GM04504 (cell line): ENCODE data around the gene TRPM2.

Experiments
- DNase-seq: peaks from one replicate; pipeline ENCODE4 v3.0.0-alpha.2; 2012; ENCODE audit warnings: low read depth

Gene TRPM2

DNA sequence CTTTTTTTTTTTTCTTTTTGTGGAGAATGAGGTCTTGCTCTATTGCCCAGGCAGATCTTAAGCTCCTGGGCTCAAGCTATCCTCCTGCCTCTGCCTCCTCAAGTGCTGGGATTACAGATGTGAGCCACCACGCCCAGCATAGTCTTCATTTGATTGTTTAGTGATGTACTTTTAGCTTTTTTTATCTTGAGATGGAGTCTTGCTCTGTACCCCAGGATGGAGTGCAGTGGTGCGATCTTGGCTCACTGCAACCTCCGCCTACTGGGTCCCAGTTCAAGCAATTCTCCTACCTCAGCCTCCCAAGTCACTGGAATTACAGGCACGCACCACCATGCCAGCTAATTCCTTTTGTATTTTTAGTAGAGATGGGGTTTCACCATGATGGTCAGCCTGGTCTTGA, 77.9 kb downstream of the TRPM2 start:
- no peak for DNase-seq

DNA sequence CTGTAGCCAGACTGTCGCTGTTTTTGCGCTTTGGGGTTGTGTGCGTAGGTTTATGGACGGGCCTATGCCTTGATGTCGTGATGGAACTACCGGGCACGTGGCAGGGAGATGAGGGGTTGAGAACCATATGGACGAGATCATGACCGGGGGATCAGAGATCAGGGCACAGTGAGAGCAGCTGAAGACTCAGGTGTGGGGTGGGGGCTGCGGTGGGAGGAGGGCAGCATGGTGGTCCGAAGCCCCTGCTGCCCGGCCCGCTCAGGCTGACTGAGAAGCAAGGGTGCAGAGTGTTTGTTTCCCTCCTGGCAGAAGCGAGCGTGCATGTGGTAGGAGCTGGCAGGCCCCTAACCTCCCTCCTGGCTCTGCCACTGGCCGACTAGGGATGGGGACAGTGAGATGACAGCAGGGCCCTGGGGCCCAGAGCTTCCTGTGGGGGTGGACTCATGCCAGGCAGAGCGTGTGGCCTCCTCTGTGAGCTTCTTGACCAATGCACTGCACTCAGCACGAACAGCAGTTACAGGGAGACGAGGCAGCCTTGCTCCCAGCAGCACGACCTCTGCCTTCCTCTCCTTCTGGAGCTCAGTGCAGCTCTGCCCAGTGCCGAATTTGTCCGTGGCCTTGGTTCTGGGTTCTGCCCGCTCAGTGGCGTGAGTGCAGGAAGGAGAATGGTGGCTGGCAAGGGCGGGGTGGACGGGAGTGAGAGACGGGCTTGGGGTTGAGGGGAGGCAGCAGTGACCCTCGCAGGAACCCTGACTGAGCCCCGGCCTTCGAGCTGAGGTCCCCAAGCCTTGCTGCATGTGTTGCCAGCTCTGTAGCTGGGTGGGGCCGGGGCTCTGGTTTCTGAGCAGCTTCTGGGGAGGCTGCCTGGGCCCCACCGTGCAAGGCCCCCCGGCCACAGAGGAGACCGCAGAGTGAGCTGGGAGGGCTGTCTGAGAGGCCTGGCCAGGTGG, 79.7 kb downstream of the TRPM2 start:
- DNase-seq, result no peak

DNA sequence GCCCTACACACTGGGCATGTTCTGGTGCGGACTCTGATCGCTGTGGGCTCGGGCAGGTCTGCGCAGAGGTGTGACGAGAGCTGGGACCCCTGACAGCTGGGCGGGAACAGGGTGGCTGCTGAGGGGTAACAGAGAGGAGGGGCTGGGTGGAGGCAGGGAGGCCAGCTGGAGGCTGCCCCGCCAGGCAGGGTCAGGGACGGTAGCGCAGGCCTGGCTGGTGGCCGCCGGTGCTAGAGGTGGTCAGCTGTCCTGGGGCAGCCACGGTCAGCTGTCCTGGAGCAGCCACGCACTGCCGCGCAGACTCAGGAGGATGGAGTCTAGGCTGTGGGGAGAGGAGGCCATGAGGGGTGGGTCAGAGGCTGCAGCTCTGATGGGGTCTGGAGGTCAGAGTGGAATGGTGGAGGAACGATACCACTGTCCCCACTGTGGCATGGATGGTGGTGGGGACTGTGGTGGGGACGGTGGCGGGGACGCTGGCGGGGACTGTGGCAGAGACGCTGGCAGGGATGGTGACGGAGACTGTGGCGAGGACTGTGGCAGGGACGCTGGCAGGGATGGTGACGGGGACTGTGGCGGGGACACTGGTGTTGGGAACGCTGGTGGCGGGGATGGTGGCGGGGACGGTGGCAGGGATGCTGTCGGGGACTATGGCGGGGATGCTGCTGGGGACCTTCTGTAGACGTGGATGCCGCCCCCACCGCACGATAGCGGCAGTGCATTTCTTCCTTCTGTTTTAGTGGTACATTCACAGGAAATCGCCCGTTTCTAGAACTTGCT, 80.6 kb downstream of the TRPM2 start:
- DNase-seq, result no peak

- DNase-seq, result no peak
Observed at GRCh38 chr21:44434568-44434925, 81.1 kb downstream of the TRPM2 start.

- DNase-seq, result no peak
Observed at GRCh38 chr21:44434936-44435635, 81.7 kb downstream of the TRPM2 start.

DNA sequence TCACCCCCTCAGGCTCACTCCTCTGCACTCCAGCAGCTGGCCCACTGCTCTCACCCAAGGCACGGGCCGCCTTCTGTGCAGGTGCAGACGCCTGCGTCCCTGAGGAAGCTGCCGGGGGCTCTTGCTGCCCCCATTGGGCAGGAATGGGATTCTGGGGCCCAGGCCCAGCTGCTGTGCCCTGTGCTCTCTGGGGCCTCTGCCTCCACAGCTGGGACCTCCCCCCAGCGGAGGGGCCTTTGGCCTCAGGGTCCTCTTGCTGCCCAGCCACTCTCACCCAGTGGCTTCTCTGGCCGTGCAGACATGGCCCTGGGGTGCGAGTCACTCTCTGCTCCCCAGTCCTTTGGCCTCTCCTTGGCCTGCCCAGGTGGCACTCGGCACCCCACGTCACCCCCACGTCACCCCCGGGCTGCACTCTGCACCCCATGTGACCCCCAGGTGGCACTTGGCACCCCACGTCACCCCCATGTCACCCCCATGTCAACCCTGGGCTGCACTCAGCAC, 82.7 kb downstream of the TRPM2 start:
- DNase-seq, result no peak

DNA sequence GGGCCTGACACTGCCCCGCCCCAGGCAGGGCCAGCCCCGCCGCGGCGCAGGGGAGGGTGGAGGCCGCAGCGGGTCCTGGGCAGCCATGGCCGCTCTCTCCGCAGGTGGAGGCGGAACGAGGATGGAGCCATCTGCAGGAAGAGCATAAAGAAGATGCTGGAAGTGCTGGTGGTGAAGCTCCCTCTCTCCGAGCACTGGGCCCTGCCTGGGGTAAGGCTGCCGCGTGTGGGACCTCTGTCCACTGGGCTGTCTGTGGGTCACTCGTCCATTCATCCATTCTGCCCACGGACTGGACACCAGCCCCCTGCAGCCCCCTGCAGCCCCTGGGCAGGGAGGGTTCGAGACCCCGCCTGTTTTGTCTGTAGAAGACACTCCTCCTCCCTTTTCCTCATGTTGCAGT, 83.5 kb downstream of the TRPM2 start:
- no peak for DNase-seq

DNA sequence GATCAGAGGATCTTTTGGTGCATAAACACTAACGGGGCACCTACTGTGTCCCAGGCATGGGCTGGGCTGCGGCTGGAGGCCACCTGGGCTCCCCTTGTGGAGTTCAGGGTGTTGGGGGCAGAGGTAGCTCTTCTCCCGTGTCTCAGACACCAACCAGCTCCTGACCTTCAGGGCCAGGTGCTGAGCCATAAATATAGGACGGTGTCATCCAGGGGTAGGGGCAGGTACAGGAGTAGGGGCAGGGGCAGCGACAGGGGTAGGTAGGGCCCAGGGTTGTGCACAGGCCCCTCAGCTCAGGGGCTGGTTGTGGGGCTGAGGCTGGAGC, 83.9 kb downstream of the TRPM2 start:
- DNase-seq, result no peak

GRCh38 chr21:44437696-44438431, 84.4 kb downstream of the TRPM2 start:
- no peak for DNase-seq

DNA sequence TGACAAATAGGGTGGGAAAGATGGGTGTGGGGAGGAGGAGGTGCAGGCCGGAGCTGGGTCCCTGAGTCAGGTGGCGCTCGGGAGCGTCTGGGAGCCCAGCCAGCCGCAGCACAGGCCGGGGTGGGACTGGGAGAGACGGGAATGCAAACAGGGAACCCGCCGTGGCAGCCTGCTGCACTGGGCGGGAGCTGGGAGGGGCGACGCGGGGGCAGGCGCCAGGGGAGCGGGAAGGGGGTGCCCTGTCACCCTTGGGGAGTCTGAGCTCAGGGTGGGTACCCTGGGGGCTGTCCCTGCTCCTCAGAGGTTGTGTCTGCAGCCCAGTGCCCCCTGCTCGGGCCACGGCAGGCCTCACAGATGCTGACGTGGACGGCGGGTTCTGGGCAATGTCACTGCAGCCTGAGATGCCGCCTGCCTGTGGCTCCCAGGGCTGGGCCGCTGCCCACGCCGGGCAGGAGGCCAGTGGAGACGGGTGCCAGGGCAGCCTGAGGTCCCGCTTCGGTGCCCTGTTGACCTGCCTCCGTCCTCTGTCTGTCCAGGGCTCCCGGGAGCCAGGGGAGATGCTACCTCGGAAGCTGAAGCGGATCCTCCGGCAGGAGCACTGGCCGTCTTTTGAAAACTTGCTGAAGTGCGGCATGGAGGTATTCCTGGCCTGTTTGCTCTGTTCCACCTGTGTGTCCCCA, 85.2 kb downstream of the TRPM2 start:
- no peak for DNase-seq

DNA sequence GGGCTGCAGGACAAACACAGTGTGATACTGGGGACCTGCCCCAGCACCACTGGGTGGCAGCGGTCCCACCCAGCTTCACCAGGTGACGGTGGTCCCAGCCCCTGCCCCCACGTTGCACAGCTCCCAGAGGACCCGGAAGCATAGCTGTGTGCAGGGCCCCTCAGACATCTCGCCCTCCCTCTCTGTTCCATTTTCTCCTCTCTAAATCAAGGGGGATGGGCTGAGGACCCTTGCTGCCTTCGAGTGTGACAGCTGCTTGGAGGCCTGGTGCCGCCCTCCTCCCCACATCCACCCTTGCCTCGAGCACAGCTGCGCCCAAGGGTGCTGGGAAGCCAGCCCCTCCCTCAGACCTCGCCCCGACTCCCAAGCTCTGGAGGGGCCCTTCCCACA, 85.8 kb downstream of the TRPM2 start:
- no peak for DNase-seq

GRCh38 chr21:44440241-44441040, 87.0 kb downstream of the TRPM2 start:
- no peak for DNase-seq

- no peak for DNase-seq
Observed at GRCh38 chr21:44441041-44441400, 87.6 kb downstream of the TRPM2 start.

DNA sequence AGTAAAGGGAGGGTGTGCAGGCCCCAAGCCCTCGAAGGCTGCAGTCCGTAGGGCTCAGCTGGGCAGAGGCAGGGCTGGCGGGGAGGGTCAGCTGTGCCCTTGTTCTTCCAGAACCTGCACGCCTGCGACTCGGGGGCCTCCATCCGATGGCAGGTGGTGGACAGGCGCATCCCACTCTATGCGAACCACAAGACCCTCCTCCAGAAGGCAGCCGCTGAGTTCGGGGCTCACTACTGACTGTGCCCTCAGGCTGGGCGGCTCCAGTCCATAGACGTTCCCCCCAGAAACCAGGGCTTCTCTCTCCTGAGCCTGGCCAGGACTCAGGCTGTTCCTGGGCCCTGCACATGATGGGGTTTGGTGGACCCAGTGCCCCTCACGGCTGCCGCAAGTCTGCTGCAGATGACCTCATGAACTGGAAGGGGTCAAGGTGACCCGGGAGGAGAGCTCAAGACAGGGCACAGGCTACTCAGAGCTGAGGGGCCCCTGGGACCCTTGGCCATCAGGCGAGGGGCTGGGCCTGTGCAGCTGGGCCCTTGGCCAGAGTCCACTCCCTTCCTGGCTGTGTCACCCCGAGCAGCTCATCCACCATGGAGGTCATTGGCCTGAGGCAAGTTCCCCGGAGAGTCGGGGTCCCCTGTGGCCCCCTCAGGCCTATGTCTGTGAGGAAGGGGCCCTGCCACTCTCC, 88.3 kb downstream of the TRPM2 start:
- DNase-seq, result no peak

GRCh38 chr21:44442266-44443125, 89.1 kb downstream of the TRPM2 start:
- DNase-seq, result no peak

DNA sequence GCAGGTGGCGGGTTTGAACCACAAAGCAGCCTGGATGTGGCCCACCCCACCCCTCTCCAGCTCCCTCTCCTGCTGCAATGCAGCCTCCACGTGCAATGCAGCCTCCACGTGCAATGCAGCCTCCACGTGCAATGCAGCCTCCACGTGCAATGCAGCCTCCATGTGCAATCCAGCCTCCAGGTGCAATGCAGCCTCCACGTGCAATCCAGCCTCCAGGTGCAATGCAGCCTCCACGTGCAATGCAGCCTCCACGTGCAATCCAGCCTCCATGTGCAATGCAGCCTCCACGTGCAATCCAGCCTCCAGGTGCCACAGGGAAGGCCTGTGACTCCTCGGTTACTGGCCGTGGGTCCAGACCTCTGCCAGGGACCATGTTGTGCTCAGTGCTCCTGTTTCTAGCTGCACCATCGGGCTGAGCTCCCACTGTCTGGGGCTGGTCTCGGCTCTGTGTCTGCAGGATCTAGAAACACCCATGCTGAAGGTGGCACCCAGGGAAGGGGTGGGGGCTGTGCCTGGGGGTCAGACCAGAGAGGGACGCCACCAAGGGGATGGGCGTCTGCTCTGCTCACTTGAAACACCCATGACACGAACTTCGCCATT, 90.0 kb downstream of the TRPM2 start:
- DNase-seq, result no peak

- DNase-seq, result no peak
Observed at GRCh38 chr21:44443891-44444285, 90.5 kb downstream of the TRPM2 start.

GRCh38 chr21:44444286-44444931, 91.0 kb downstream of the TRPM2 start:
- no peak for DNase-seq
